B cell (primary cell): ENCODE results near the gene NLRC5. TPM values are rescaled to one million over a fixed set of nuclear protein-coding genes. Genes with fewer than 3 reads are reported as not detected.

Experiments
- ATAC-seq: fragments of 200-7000 bp; cut with Tn5 transposase; one replicate; pipeline ENCODE4 v1.10.0; 2021; ENCODE audit warnings: low read depth, mild to moderate bottlenecking, moderate number of reproducible peaks, moderate library complexity
- CTCF ChIA-PET: fragments of 350-600 bp; sonication (Branson Sonifier 250); formaldehyde crosslinking; loops from one replicate; lab custom pipeline; 2021; ENCODE audit warnings: antibody characterized with exemption, inconsistent platforms; lab: Charles Lee
- POLR2A ChIA-PET: fragments of 350-600 bp; sonication (Branson Sonifier 250); formaldehyde crosslinking; loops from one replicate; lab custom pipeline; 2021; ENCODE audit warnings: antibody characterized with exemption; lab: Charles Lee
- DNase-seq: peaks from one replicate; pipeline ENCODE4 v3.0.0; 2013
- H2AFZ ChIP-seq: 2 replicates; pipeline ENCODE4 v1.6.1; 2012; ENCODE audit warnings: mild to moderate bottlenecking, low read depth, low read length; ENCODE audit not compliant: insufficient read depth, poor library complexity, severe bottlenecking
- H3K27ac ChIP-seq, 2 donors: 1 replicate in 1 of 2; 2 replicates in 1 of 2; pipeline ENCODE4 v1.5.1; 2012 to 2013; ENCODE audit warnings: low read length in 2 of 2, mild to moderate bottlenecking in 2 of 2, moderate library complexity in 1 of 2
- H3K27me3 ChIP-seq, 4 experiments: fragments of 200-600 bp in 1 of 4; sonication (generic) in 1 of 4; replicated peaks in 1 of 4; 1 replicate in 2 of 4; 2 replicates in 2 of 4; pipeline versions ENCODE4 v1.6.1 to v1.7.0; 2013 to 2016; ENCODE audit warnings: low read length in 3 of 4, mild to moderate bottlenecking in 2 of 4, mixed read lengths in 1 of 4, moderate library complexity in 1 of 4; ENCODE audit not compliant: insufficient read depth in 4 of 4, control insufficient read depth in 3 of 4; ENCODE audit errors: control extremely low read depth in 1 of 4
- H3K36me3 ChIP-seq, 2 experiments: replicated peaks in 1 of 2; 1 replicate in 1 of 2; 2 replicates in 1 of 2; pipeline versions ENCODE4 v1.6.1 to v1.7.1; 2013; ENCODE audit warnings: low read length in 1 of 2; ENCODE audit not compliant: insufficient read depth in 2 of 2, control insufficient read depth in 1 of 2; ENCODE audit errors: control extremely low read depth in 1 of 2, extremely low read depth in 1 of 2
- H3K4me1 ChIP-seq, 2 donors: fragments of 200-600 bp in 1 of 2; sonication (generic) in 1 of 2; 1 replicate in 1 of 2; 2 replicates in 1 of 2; pipeline versions ENCODE4 v1.5.1 to v1.6.1; 2013 to 2017; ENCODE audit warnings: low read length in 2 of 2; ENCODE audit not compliant: control insufficient read depth in 2 of 2, insufficient read depth in 2 of 2
- H3K4me2 ChIP-seq: replicated peaks from 2 replicates; pipeline ENCODE3; 2012; ENCODE audit warnings: mild to moderate bottlenecking, low read depth, low read length; ENCODE audit not compliant: poor library complexity, severe bottlenecking
- H3K4me3 ChIP-seq, 5 experiments: fragments of 200-600 bp in 1 of 5; sonication (generic) in 1 of 5; 1 replicate in 3 of 5; 2 replicates in 2 of 5; pipeline versions ENCODE4 v1.5.1 to v1.7.0; 2011 to 2016; ENCODE audit warnings: low read length in 4 of 5, mild to moderate bottlenecking in 4 of 5, low read depth in 2 of 5, control low read depth in 1 of 5, moderate library complexity in 1 of 5; ENCODE audit not compliant: insufficient read depth in 1 of 5; ENCODE audit errors: control extremely low read depth in 1 of 5, extremely low read depth in 1 of 5
- H3K79me2 ChIP-seq: fragments of 200-600 bp; sonication (generic); one replicate; pipeline ENCODE4 v1.6.0; 2016; ENCODE audit warnings: low read length; ENCODE audit not compliant: control insufficient read depth, insufficient read depth
- H3K9ac ChIP-seq: fragments of 200-600 bp; sonication (generic); 2 replicates; pipeline ENCODE4 v1.6.1; 2017; ENCODE audit warnings: mild to moderate bottlenecking, low read length, moderate library complexity
- H3K9me3 ChIP-seq, 3 donors: one replicate each; pipeline versions ENCODE4 v1.6.1 to v1.7.1; 2013; ENCODE audit warnings: low read length in 2 of 3; ENCODE audit not compliant: control insufficient read depth in 2 of 3, insufficient read depth in 1 of 3; ENCODE audit errors: control extremely low read depth in 1 of 3
- H4K20me1 ChIP-seq: 2 replicates; pipeline ENCODE4 v1.6.0; 2012; ENCODE audit warnings: mild to moderate bottlenecking, low read length; ENCODE audit not compliant: insufficient read depth, control insufficient read depth, poor library complexity, severe bottlenecking
- H3K27ac Mint-ChIP-seq: one replicate; pipeline ENCODE4 v1.8.0; 2021; ENCODE audit warnings: mixed read lengths
- H3K27me3 Mint-ChIP-seq: one replicate; pipeline ENCODE4 v1.8.0; 2021; ENCODE audit warnings: mixed read lengths
- H3K4me1 Mint-ChIP-seq: one replicate; pipeline ENCODE4 v1.8.0; 2021; ENCODE audit warnings: mixed read lengths
- H3K4me3 Mint-ChIP-seq: one replicate; pipeline ENCODE4 v1.8.0; 2021; ENCODE audit warnings: mixed read lengths
- H3K9me3 Mint-ChIP-seq: one replicate; pipeline ENCODE4 v1.8.0; 2022; ENCODE audit warnings: mixed read lengths; ENCODE audit not compliant: insufficient read depth
- EZH2 ChIP-seq: IDR thresholded peaks from 2 replicates; pipeline ENCODE4 v1.6.1; 2012; ENCODE audit warnings: borderline replicate concordance, low read depth, mild to moderate bottlenecking, moderate library complexity, low read length; ENCODE audit not compliant: insufficient read depth, poor library complexity, severe bottlenecking
- WGBS: methylation state at CpG from one replicate; pipeline ENCODE4 v1.1.5; 2013; ENCODE audit warnings: missing lambda C conversion rate; ENCODE audit not compliant: insufficient coverage; 5-methylcytosine and 5-hydroxymethylcytosine counted together
- intact Hi-C: fragments of 100-400 bp; cut with micrococcal nuclease; formaldehyde crosslinking; loops from one replicate; pipeline ENCODE4 v1.10.0; 2022
- polyA plus RNA-seq: library from polyadenylated mRNA; depleted of rRNA; stranded (reverse); fragments of >200 nt; gene quantifications from 2 replicates; pipeline ENCODE4 v1.2.3, GENCODE V29; 2012
- total RNA-seq, 2 donors: library from RNA; stranded (reverse); fragments of 120-200 nt in 1 of 2; gene quantifications; 1 replicate in 1 of 2; 2 replicates in 1 of 2; pipeline versions ENCODE4 v1.2.3 to v1.2.4, GENCODE V29; 2013 to 2022
- TF ChIP-seq, protein P1 (sequence below): fragments of 200-600 bp; IDR thresholded peaks from one replicate; pipeline ENCODE4 v1.8.0; 2022; ENCODE audit warnings: antibody characterized with exemption, mild to moderate bottlenecking

The NLRC5 gene
- total and polyA plus RNA-seq, 2 donors (not counting 1 experiment from before 2014, with no cell fraction given) = 349 to 510 TPM

DNA sequence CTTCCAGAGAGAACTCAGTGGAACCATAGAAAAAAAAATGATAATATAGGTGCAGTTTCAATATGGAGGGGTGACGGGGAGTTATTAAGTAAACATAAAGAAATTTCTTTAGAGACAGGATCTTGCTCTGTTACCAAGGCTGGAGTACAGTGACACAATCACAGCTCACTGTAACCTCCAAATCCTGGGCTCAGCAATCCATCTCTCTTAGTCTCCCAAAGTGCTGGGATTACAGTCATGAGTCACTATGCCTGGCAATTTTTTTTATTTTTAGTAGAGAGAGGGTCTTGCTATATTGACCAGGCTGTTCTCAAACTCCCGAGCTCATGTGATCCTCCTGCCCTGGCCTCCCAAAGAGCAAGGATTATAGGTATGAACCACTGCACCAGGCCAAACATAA, 48.8 kb downstream of the NLRC5 start:
- H3K79me2 ChIP-seq = peaks cover 9% of the 10 kb centered on the region
- DNase-seq = no peak
- ChIA-PET POLR2A (interaction anchor here (0.6 to 0.7 kb wide), 2 partner anchors 47 to 59 kb away, joined by 3 to 4 read pairs; no protein-coding TSS in a partner anchor), CTCF (interaction anchor here (0.7 to 7.4 kb wide), 4 partner anchors 12 to 187 kb away, joined by 3 to 105 read pairs (median 4); partner anchors contain the start of gene CETP)
- ATAC-seq = no peak
- H3K4me2 ChIP-seq = no peak overlapping the region
- no peak overlapping the region for H2AFZ ChIP-seq
- Mint-ChIP-seq H3K27ac (peak overlapping the region; percentile 67), H3K4me3 (no peak overlapping the region), H3K9me3 (no peaks in the 10 kb centered on the region), H3K27me3 (no peaks in the 10 kb centered on the region), H3K4me1 (peaks cover 63% of the 10 kb centered on the region)
- H4K20me1 ChIP-seq = no peaks in the 10 kb centered on the region
- H3K9me3 ChIP-seq = peaks cover 0 to 11% (median 0%) of the 10 kb centered on the region in 3 donors
- H3K9ac ChIP-seq = no peak overlapping the region
- no peak overlapping the region for H3K4me3 ChIP-seq
- WGBS = no CpG with 5 or more reads among the region's 2 CpGs
- peak overlapping the region; percentile 25 to 86 for H3K27ac ChIP-seq
- TF ChIP-seq, protein P1, sequence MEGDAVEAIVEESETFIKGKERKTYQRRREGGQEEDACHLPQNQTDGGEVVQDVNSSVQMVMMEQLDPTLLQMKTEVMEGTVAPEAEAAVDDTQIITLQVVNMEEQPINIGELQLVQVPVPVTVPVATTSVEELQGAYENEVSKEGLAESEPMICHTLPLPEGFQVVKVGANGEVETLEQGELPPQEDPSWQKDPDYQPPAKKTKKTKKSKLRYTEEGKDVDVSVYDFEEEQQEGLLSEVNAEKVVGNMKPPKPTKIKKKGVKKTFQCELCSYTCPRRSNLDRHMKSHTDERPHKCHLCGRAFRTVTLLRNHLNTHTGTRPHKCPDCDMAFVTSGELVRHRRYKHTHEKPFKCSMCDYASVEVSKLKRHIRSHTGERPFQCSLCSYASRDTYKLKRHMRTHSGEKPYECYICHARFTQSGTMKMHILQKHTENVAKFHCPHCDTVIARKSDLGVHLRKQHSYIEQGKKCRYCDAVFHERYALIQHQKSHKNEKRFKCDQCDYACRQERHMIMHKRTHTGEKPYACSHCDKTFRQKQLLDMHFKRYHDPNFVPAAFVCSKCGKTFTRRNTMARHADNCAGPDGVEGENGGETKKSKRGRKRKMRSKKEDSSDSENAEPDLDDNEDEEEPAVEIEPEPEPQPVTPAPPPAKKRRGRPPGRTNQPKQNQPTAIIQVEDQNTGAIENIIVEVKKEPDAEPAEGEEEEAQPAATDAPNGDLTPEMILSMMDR = no peak
- TF ChIP-seq EZH2 = no peak
- peaks cover 55 to 65% of the 10 kb centered on the region in 2 donors for H3K4me1 ChIP-seq
- intact Hi-C loops = no loop called here
- peaks cover 1 to 59% of the 10 kb centered on the region in 2 experiments for H3K36me3 ChIP-seq
- H3K27me3 ChIP-seq = no peaks in the 10 kb centered on the region

DNA sequence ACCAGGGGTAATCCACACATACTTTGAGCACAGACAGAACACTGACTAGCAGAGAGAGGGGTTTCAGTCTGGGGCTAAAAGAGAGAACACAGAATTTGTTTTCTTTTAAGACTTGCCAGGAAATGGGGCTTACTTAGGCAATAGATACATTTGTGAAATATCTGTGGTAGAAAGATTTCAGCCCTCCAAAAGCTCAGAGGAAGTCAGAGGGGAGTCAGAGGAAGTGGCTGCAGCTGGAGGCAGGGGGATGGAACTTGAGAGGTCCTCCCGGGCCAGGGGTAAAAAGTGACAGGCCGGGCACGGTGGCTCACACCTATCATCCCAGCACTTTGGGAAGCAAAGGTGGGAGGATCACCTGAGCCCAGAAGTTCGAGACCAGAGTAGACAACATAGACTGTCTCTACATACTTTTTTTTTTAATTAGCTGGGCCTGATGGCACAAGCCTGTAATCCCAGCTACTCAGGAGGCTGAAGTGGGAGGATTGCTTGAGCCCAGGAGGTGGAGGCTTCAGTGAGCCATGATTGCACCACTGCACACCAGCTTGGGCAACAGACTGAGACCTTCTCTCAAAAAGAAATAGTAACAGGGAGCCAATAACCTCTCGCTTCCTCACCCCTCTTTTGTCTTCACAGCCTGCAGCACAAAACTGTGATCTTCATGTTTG, 49.9 kb downstream of the NLRC5 start:
- intact Hi-C loops = no loop called here
- Mint-ChIP-seq H3K4me1 (peaks cover 71% of the 10 kb centered on the region), H3K27ac (peak overlapping the region; percentile 96), H3K27me3 (no peaks in the 10 kb centered on the region), H3K9me3 (no peaks in the 10 kb centered on the region), H3K4me3 (peak overlapping the region; percentile 53)
- Histone ChIP-seq H3K4me1 (peaks cover 63 to 77% of the 10 kb centered on the region in 2 donors), H2AFZ (peak overlapping the region; percentile 30), H3K9ac (peak overlapping the region; percentile 20), H3K4me3 (peak overlapping the region in 2 of 5 experiments; percentile 8 to 10), H4K20me1 (no peaks in the 10 kb centered on the region), H3K36me3 (peaks cover 1 to 56% of the 10 kb centered on the region in 2 experiments), H3K9me3 (peaks cover 0 to 11% (median 0%) of the 10 kb centered on the region in 3 donors), H3K4me2 (peak overlapping the region; percentile 86), H3K27me3 (no peaks in the 10 kb centered on the region), H3K79me2 (peaks cover 9% of the 10 kb centered on the region), H3K27ac (peak overlapping the region; percentile 82 to 86)
- whole genome bisulfite sequencing = 5% methylated on average over 4 of the region's 5 CpGs
- DNase-seq (peak; percentile 42), ATAC-seq (no peak)
- no peak for TF ChIP-seq EZH2
- TF ChIP-seq, protein P1 = no peak
- ChIA-PET CTCF (interaction anchor here (0.7 to 7.4 kb wide), 8 partner anchors 8 to 467 kb away, joined by 3 to 105 read pairs (median 4); partner anchors contain the start of genes CETP and NLRC5), POLR2A (interaction anchor here (0.6 to 4.0 kb wide), 5 partner anchors 34 to 91 kb away, joined by 3 to 20 read pairs (median 4); partner anchors contain the start of gene NLRC5)
